ENCODE measurements around the gene DET1.
"Not testable (repeated sequence)": the region's sequence is repeated elsewhere in the genome, so short reads cannot be mapped to it uniquely, and the experiment has no call there.

DET1 gene

GRCh38 chr15:88539441-88539840 is 7.0 kb downstream of the DET1 start:
- DNase-seq = no peak

- DNase-seq = no peak
Observed at GRCh38 chr15:88538972-88539371, 7.5 kb downstream of the DET1 start.

GRCh38 chr15:88537591-88538317 is 8.7 kb downstream of the DET1 start:
- no peak for DNase-seq

- no peak for DNase-seq
Observed at GRCh38 chr15:88535607-88536313, 10.7 kb downstream of the DET1 start.

GRCh38 chr15:88535100-88535499 is 11.4 kb downstream of the DET1 start:
- no peak for DNase-seq

- no peak for DNase-seq
Observed at GRCh38 chr15:88533376-88533775, 13.1 kb downstream of the DET1 start.

GRCh38 chr15:88529021-88529630 is 17.4 kb downstream of the DET1 start:
- no peak for DNase-seq

GRCh38 chr15:88526247-88526879 is 20.1 kb downstream of the DET1 start:
- DNase-seq = no peak

GRCh38 chr15:88525418-88525817 is 21.1 kb downstream of the DET1 start:
- DNase-seq = no peak

GRCh38 chr15:88524094-88524493 is 22.4 kb downstream of the DET1 start:
- not testable (repeated sequence) for DNase-seq

- no peak for DNase-seq
Observed at GRCh38 chr15:88518903-88519302, 27.6 kb downstream of the DET1 start.

GRCh38 chr15:88513195-88513594 is 33.3 kb downstream of the DET1 start:
- DNase-seq = no peak

GRCh38 chr15:88512601-88513000 is 33.9 kb downstream of the DET1 start:
- DNase-seq = no peak

- DNase-seq = no peak
Observed at GRCh38 chr15:88512078-88512477, 34.4 kb downstream of the DET1 start.

- no peak for DNase-seq
Observed at GRCh38 chr15:88511161-88511560, 35.3 kb downstream of the DET1 start.

GRCh38 chr15:88509964-88510363 is 36.5 kb downstream of the DET1 start:
- DNase-seq = no peak

GRCh38 chr15:88509321-88509720 is 37.2 kb downstream of the DET1 start:
- DNase-seq = no peak

GRCh38 chr15:88506628-88507027 is 39.9 kb downstream of the DET1 start:
- DNase-seq = no peak

GRCh38 chr15:88505721-88506120 is 40.8 kb downstream of the DET1 start:
- DNase-seq = no peak

GRCh38 chr15:88504445-88504844 is 42.0 kb downstream of the DET1 start:
- no peak for DNase-seq

- no peak for DNase-seq
Observed at GRCh38 chr15:88498996-88499395, 47.5 kb downstream of the DET1 start.

GRCh38 chr15:88497109-88497765 is 49.2 kb downstream of the DET1 start:
- DNase-seq = no peak

- DNase-seq = no peak
Observed at GRCh38 chr15:88493844-88494243, 52.6 kb downstream of the DET1 start.
